ENCODE measurements around the gene XRN1.
A peak's percentile ranks its signal among the peaks of the same experiment; 100 is the strongest.

XRN1 gene

GRCh38 chr3:142447852-142448823 is at the start of gene XRN1:
Gene XRN1, minus strand, starts transcription at chr3:142448037. Its CDS starts 93 bp downstream, at chr3:142447944.
- Histone ChIP-seq H3K4me1 (ENCODE audit: insufficient read depth, low read length) (peaks cover 24% of the 10 kb centered on the region), H3K4me3 (ENCODE audit: low read length) (peak within 1 kb of the TSS; percentile 88), H3K27me3 (ENCODE audit: insufficient read depth, low read length) (no peaks in the 10 kb centered on the region), H3K9me3 (ENCODE audit: low read length) (peaks cover under 1% of the 10 kb centered on the region), H2AFZ (ENCODE audit: low read depth, low read length) (peak within 1 kb of the TSS; percentile 98), H3K36me3 (ENCODE audit: insufficient read depth, low read length) (peaks cover 19% of the 10 kb centered on the region)

GRCh38 chr3:142495103-142495502 is 47.3 kb upstream of the XRN1 start:
- no peak overlapping the region for H2AFZ ChIP-seq (ENCODE audit: low read depth, low read length)
- H3K36me3 ChIP-seq (ENCODE audit: insufficient read depth, low read length) = peaks cover 50% of the 10 kb centered on the region
- H3K27me3 ChIP-seq (ENCODE audit: insufficient read depth, low read length) = no peaks in the 10 kb centered on the region
- H3K9me3 ChIP-seq (ENCODE audit: low read length) = no peaks in the 10 kb centered on the region
- no peaks in the 10 kb centered on the region for H3K4me1 ChIP-seq (ENCODE audit: insufficient read depth, low read length)
- no peak overlapping the region for H3K4me3 ChIP-seq (ENCODE audit: low read length)

GRCh38 chr3:142492184-142492583 is 44.3 kb upstream of the XRN1 start:
- no peak overlapping the region for H2AFZ ChIP-seq (ENCODE audit: low read depth, low read length)
- H3K9me3 ChIP-seq (ENCODE audit: low read length) = no peaks in the 10 kb centered on the region
- H3K27me3 ChIP-seq (ENCODE audit: insufficient read depth, low read length) = no peaks in the 10 kb centered on the region
- peaks cover 62% of the 10 kb centered on the region for H3K36me3 ChIP-seq (ENCODE audit: insufficient read depth, low read length)
- no peaks in the 10 kb centered on the region for H3K4me1 ChIP-seq (ENCODE audit: insufficient read depth, low read length)
- H3K4me3 ChIP-seq (ENCODE audit: low read length) = no peak overlapping the region

- Histone ChIP-seq H2AFZ (ENCODE audit: low read depth, low read length) (no peak overlapping the region), H3K27me3 (ENCODE audit: insufficient read depth, low read length) (no peaks in the 10 kb centered on the region), H3K36me3 (ENCODE audit: insufficient read depth, low read length) (peaks cover 62% of the 10 kb centered on the region), H3K9me3 (ENCODE audit: low read length) (no peaks in the 10 kb centered on the region), H3K4me3 (ENCODE audit: low read length) (no peak overlapping the region), H3K4me1 (ENCODE audit: insufficient read depth, low read length) (no peaks in the 10 kb centered on the region)
Observed at GRCh38 chr3:142489572-142490323, 41.9 kb upstream of the XRN1 start.

GRCh38 chr3:142484912-142485435 is 37.1 kb upstream of the XRN1 start:
- Histone ChIP-seq H3K4me3 (ENCODE audit: low read length) (no peak overlapping the region), H2AFZ (ENCODE audit: low read depth, low read length) (no peak overlapping the region), H3K9me3 (ENCODE audit: low read length) (peaks cover 18% of the 10 kb centered on the region), H3K27me3 (ENCODE audit: insufficient read depth, low read length) (no peaks in the 10 kb centered on the region), H3K4me1 (ENCODE audit: insufficient read depth, low read length) (no peaks in the 10 kb centered on the region), H3K36me3 (ENCODE audit: insufficient read depth, low read length) (peaks cover 50% of the 10 kb centered on the region)

GRCh38 chr3:142481196-142481595 is 33.4 kb upstream of the XRN1 start:
- H3K9me3 ChIP-seq (ENCODE audit: low read length) = peaks cover 18% of the 10 kb centered on the region
- no peaks in the 10 kb centered on the region for H3K4me1 ChIP-seq (ENCODE audit: insufficient read depth, low read length)
- H3K4me3 ChIP-seq (ENCODE audit: low read length) = no peak overlapping the region
- no peaks in the 10 kb centered on the region for H3K27me3 ChIP-seq (ENCODE audit: insufficient read depth, low read length)
- peaks cover 26% of the 10 kb centered on the region for H3K36me3 ChIP-seq (ENCODE audit: insufficient read depth, low read length)
- H2AFZ ChIP-seq (ENCODE audit: low read depth, low read length) = no peak overlapping the region

- Histone ChIP-seq H3K4me1 (ENCODE audit: insufficient read depth, low read length) (no peaks in the 10 kb centered on the region), H3K9me3 (ENCODE audit: low read length) (peaks cover 1% of the 10 kb centered on the region)
Observed at GRCh38 chr3:142470826-142471225, 23.0 kb upstream of the XRN1 start.

GRCh38 chr3:142468456-142468855 is 20.6 kb upstream of the XRN1 start:
- H2AFZ ChIP-seq (ENCODE audit: low read depth, low read length) = no peak overlapping the region
- H3K4me1 ChIP-seq (ENCODE audit: insufficient read depth, low read length) = no peaks in the 10 kb centered on the region
- no peaks in the 10 kb centered on the region for H3K27me3 ChIP-seq (ENCODE audit: insufficient read depth, low read length)
- H3K9me3 ChIP-seq (ENCODE audit: low read length) = peaks cover 1% of the 10 kb centered on the region
- H3K36me3 ChIP-seq (ENCODE audit: insufficient read depth, low read length) = peaks cover 9% of the 10 kb centered on the region
- no peak overlapping the region for H3K4me3 ChIP-seq (ENCODE audit: low read length)

More at GRCh38 chr3:142470826-142471225, 23.0 kb upstream of the XRN1 start:
- no peaks in the 10 kb centered on the region for H3K27me3 ChIP-seq (ENCODE audit: insufficient read depth, low read length)
- H3K4me3 ChIP-seq (ENCODE audit: low read length) = no peak overlapping the region
- H2AFZ ChIP-seq (ENCODE audit: low read depth, low read length) = no peak overlapping the region
- peaks cover 4% of the 10 kb centered on the region for H3K36me3 ChIP-seq (ENCODE audit: insufficient read depth, low read length)

GRCh38 chr3:142467768-142468167 is 19.9 kb upstream of the XRN1 start:
- no peak overlapping the region for H2AFZ ChIP-seq (ENCODE audit: low read depth, low read length)
- H3K4me3 ChIP-seq (ENCODE audit: low read length) = no peak overlapping the region
- no peaks in the 10 kb centered on the region for H3K4me1 ChIP-seq (ENCODE audit: insufficient read depth, low read length)
- H3K27me3 ChIP-seq (ENCODE audit: insufficient read depth, low read length) = no peaks in the 10 kb centered on the region
- peaks cover 1% of the 10 kb centered on the region for H3K9me3 ChIP-seq (ENCODE audit: low read length)
- H3K36me3 ChIP-seq (ENCODE audit: insufficient read depth, low read length) = peaks cover 7% of the 10 kb centered on the region

GRCh38 chr3:142460689-142461088 is 12.9 kb upstream of the XRN1 start:
- Histone ChIP-seq H3K36me3 (ENCODE audit: insufficient read depth, low read length) (peaks cover 24% of the 10 kb centered on the region), H3K9me3 (ENCODE audit: low read length) (no peaks in the 10 kb centered on the region), H2AFZ (ENCODE audit: low read depth, low read length) (no peak overlapping the region), H3K4me3 (ENCODE audit: low read length) (no peak overlapping the region), H3K4me1 (ENCODE audit: insufficient read depth, low read length) (no peaks in the 10 kb centered on the region), H3K27me3 (ENCODE audit: insufficient read depth, low read length) (no peaks in the 10 kb centered on the region)

GRCh38 chr3:142459929-142460328 is 12.1 kb upstream of the XRN1 start:
- H3K9me3 ChIP-seq (ENCODE audit: low read length) = no peaks in the 10 kb centered on the region
- H3K36me3 ChIP-seq (ENCODE audit: insufficient read depth, low read length) = peaks cover 21% of the 10 kb centered on the region
- H2AFZ ChIP-seq (ENCODE audit: low read depth, low read length) = no peak overlapping the region
- no peaks in the 10 kb centered on the region for H3K4me1 ChIP-seq (ENCODE audit: insufficient read depth, low read length)
- H3K4me3 ChIP-seq (ENCODE audit: low read length) = no peak overlapping the region
- no peaks in the 10 kb centered on the region for H3K27me3 ChIP-seq (ENCODE audit: insufficient read depth, low read length)

GRCh38 chr3:142459096-142459495 is 11.3 kb upstream of the XRN1 start:
- Histone ChIP-seq H3K27me3 (ENCODE audit: insufficient read depth, low read length) (no peaks in the 10 kb centered on the region), H3K36me3 (ENCODE audit: insufficient read depth, low read length) (peaks cover 21% of the 10 kb centered on the region), H3K9me3 (ENCODE audit: low read length) (no peaks in the 10 kb centered on the region), H2AFZ (ENCODE audit: low read depth, low read length) (no peak overlapping the region), H3K4me3 (ENCODE audit: low read length) (no peak overlapping the region), H3K4me1 (ENCODE audit: insufficient read depth, low read length) (no peaks in the 10 kb centered on the region)

- Histone ChIP-seq H3K4me3 (ENCODE audit: low read length) (no peak overlapping the region), H2AFZ (ENCODE audit: low read depth, low read length) (no peak overlapping the region), H3K27me3 (ENCODE audit: insufficient read depth, low read length) (no peaks in the 10 kb centered on the region), H3K4me1 (ENCODE audit: insufficient read depth, low read length) (peaks cover 18% of the 10 kb centered on the region), H3K36me3 (ENCODE audit: insufficient read depth, low read length) (peaks cover 17% of the 10 kb centered on the region), H3K9me3 (ENCODE audit: low read length) (no peaks in the 10 kb centered on the region)
Observed at GRCh38 chr3:142450881-142451280, 3.0 kb upstream of the XRN1 start.
